ENCODE measurements around the gene NYNRIN. TPM values are rescaled to one million over a fixed set of nuclear protein-coding genes. Genes with fewer than 3 reads are reported as not detected.

The NYNRIN gene
- total and polyA plus RNA-seq, 2 donors = 13.5 to 35.4 TPM

DNA sequence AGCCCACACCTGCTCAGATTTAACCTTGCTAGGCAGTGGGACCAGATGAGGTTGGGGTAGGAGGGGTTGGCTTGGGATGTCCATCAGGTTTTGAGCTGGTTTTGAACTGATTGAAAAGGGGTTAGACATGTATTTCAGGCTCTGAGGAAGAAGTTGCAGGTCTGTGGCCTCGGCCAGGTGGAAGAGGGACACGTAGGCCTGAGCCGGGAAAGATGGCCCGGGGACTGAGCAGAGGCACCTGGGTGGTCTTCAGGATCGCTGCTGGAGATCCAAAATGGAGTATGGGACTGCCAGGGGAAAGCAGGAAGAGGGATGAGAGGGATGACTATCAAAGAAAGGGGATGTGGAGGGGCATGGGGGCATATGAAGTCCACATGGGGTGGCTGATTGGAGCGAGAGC is 7.6 kb downstream of the NYNRIN start:
- Histone ChIP-seq H3K36me3 (ENCODE audit: insufficient read depth) (no peaks in the 10 kb centered on the region), H3K4me1 (ENCODE audit: insufficient read depth) (no peaks in the 10 kb centered on the region), H3K4me3 (ENCODE audit: low read depth, low read length) (no peak overlapping the region), H3K27ac (ENCODE audit: low read depth) (no peak overlapping the region)
- WGBS = 89% methylated on average over 6 of the region's 6 CpGs
- no peak for DNase-seq (ENCODE audit: extremely low spot score)

DNA sequence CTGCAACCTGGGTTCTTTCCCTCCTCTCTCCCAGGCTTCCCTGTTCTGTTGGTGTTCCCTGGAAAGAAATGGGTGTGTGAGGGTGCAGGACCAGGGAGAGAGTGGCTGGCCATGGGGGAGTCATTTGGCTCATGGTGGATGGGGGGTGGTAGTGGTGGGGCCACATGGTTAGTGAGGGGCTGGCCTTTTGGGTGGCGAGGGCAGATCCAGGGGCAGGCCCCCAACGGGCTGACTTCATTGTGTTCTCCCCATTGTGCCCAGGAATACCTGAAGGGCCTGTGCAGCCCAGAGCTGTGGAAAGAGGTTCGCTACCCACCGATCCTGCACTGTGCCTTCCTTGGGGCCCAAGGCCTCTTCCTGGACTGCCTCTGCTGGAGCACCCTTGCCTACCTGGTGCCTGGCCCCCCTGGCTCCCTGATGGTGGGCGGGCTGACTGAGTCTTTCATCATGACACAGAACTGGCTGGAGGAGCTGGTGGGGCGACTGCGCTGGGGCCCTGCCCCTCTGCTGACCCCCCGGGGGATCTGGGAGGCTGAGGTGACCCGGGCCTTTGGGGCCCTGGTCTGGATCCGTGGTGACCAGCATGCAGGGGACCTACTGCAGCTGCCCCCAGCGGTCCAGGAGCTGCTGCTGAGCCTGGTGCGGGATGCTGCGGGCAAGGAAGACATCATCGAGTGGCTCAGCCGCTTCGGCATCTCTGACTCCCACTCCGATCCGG is 9.0 kb downstream of the NYNRIN start:
- DNase-seq (ENCODE audit: extremely low spot score) = no peak
- Histone ChIP-seq H3K4me3 (ENCODE audit: low read depth, low read length) (no peak overlapping the region), H3K36me3 (ENCODE audit: insufficient read depth) (no peaks in the 10 kb centered on the region), H3K27ac (ENCODE audit: low read depth) (no peak overlapping the region), H3K4me1 (ENCODE audit: insufficient read depth) (no peaks in the 10 kb centered on the region)
- 95% methylated on average over 18 of the region's 18 CpGs for WGBS

DNA sequence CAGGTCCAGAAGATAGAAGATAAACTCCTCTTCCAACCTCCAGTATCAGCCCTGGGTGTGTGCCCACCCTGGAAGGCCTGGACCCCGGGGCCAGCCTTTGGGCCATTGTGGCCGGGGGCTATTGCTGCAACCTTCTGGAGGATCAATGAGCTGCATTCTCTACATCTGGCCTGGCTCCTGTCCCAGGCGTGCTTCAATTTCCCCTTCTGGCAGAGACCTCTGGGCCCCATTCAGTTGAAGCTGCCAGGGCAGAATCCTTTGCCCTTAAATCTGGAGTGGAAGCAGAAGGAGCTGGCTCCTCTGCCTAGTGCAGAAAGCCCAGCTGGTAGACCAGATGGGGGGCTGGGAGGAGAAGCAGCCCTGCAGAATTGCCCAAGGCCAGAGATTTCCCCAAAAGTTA is 10.0 kb downstream of the NYNRIN start:
- no peak overlapping the region for H3K4me3 ChIP-seq (ENCODE audit: low read depth, low read length)
- H3K36me3 ChIP-seq (ENCODE audit: insufficient read depth) = no peaks in the 10 kb centered on the region
- H3K4me1 ChIP-seq (ENCODE audit: insufficient read depth) = no peaks in the 10 kb centered on the region
- DNase-seq (ENCODE audit: extremely low spot score) = no peak
- H3K27ac ChIP-seq (ENCODE audit: low read depth) = no peak overlapping the region
- WGBS = 60% methylated on average over 3 of the region's 3 CpGs

DNA sequence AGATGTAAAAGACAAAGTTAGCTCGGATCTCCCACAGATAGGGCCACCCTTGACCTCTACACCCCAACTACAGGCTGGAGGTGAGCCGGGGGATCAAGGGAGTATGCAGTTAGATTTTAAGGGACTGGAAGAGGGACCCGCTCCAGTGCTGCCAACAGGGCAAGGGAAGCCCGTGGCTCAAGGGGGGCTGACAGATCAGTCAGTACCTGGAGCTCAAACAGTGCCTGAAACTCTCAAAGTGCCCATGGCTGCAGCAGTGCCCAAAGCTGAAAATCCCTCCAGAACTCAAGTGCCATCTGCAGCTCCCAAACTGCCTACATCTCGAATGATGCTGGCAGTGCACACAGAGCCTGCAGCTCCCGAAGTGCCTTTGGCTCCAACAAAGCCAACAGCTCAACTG is 10.4 kb downstream of the NYNRIN start:
- H3K27ac ChIP-seq (ENCODE audit: low read depth) = no peak overlapping the region
- 85% methylated on average over 6 of the region's 6 CpGs for WGBS
- H3K36me3 ChIP-seq (ENCODE audit: insufficient read depth) = no peaks in the 10 kb centered on the region
- no peak overlapping the region for H3K4me3 ChIP-seq (ENCODE audit: low read depth, low read length)
- no peak for DNase-seq (ENCODE audit: extremely low spot score)
- H3K4me1 ChIP-seq (ENCODE audit: insufficient read depth) = no peaks in the 10 kb centered on the region

DNA sequence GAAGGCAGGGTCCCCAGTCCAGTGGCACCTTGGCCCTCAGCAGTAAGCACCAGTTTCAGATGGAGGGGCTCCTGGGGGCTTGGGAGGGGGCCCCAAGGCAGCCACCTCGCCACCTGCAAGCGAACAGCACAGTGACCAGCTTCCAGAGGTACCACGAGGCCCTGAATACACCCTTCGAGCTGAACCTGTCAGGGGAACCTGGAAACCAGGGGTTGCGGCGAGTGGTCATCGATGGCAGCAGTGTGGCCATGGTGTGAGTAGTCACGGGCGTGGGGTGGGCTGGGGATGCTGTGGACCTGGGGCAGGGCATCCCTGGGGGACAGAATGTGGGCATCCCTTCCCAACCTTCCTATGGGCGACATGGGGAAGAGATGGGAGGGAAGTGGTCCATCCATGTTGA is 11.2 kb downstream of the NYNRIN start:
- no peak overlapping the region for H3K27ac ChIP-seq (ENCODE audit: low read depth)
- no peak for DNase-seq (ENCODE audit: extremely low spot score)
- H3K4me1 ChIP-seq (ENCODE audit: insufficient read depth) = no peaks in the 10 kb centered on the region
- WGBS = 96% methylated on average over 10 of the region's 10 CpGs
- H3K36me3 ChIP-seq (ENCODE audit: insufficient read depth) = no peaks in the 10 kb centered on the region
- H3K4me3 ChIP-seq (ENCODE audit: low read depth, low read length) = no peak overlapping the region

DNA sequence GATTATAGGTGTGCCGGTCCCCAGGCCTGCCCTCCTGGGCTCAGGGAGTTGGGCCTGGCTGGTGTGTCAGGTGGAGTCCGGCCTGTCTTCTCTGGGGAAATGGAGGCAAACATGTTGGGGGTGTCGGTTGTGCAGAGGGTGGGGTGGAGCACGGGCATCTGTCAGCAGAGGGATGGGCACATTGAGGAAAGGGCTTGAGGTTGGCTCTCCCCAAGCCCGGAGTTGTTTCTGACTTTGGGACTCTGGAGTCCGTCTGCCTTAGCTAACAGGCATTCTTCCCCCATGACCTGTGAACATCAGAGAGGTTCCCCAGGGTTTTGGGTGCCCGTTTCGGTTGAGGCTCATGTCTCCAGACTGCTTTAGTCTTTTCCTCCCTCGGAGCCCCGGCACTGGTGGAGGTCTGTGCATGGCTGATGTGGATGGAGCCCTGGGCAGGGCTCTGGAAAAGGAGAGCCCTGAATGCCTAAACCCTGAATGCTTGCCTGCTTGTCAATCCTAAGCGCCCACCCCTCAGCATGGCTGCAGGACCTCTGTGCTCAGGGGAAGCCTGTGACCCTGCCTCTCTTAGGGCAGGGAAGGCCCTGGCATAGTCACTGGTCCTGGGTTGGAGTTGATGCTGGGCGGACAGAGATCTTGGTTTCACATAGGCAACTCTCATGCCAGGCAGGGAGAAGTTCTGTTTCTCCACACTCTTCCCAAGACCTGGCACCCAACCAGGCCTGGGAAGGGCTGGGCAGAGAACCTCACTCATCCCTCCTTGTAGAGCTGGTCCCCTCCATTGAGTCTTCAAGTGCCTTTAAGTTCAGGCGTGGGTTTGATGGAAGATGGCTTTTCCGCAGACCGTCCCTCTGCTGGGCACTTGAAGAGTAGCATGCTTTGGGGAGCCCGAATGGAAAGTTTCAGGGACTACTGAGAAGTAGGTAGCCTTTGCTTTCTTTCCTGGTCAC is 12.9 kb downstream of the NYNRIN start:
- Histone ChIP-seq H3K4me3 (ENCODE audit: low read depth, low read length) (no peak overlapping the region), H3K27ac (ENCODE audit: low read depth) (no peak overlapping the region), H3K36me3 (ENCODE audit: insufficient read depth) (no peaks in the 10 kb centered on the region), H3K4me1 (ENCODE audit: insufficient read depth) (no peaks in the 10 kb centered on the region)
- WGBS = 72% methylated on average over 16 of the region's 16 CpGs
- no peak for DNase-seq (ENCODE audit: extremely low spot score)

DNA sequence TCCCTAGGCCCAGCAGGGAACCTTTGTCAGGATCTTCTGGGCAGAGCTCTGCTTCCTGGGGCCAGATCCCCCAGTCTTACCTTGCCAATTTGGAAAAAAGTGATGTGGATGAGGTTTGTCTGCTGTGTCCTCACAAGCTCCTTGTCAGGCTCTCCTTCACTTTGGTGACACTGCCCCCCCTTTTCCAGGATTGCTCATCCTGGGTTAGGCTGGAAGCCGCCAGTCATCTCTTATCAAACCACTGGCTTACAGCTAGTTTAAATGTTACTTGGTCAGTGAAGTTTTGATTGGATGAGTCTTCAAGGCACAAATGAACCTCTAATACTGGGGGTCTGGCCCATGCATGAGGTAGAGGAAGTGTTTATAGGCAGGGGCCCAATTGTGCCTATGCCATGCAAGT is 15.3 kb downstream of the NYNRIN start:
- WGBS = 91% methylated on average over 1 of the region's 1 CpG
- Histone ChIP-seq H3K4me1 (ENCODE audit: insufficient read depth) (no peaks in the 10 kb centered on the region), H3K36me3 (ENCODE audit: insufficient read depth) (no peaks in the 10 kb centered on the region), H3K4me3 (ENCODE audit: low read depth, low read length) (no peak overlapping the region), H3K27ac (ENCODE audit: low read depth) (no peak overlapping the region)
- no peak for DNase-seq (ENCODE audit: extremely low spot score)

DNA sequence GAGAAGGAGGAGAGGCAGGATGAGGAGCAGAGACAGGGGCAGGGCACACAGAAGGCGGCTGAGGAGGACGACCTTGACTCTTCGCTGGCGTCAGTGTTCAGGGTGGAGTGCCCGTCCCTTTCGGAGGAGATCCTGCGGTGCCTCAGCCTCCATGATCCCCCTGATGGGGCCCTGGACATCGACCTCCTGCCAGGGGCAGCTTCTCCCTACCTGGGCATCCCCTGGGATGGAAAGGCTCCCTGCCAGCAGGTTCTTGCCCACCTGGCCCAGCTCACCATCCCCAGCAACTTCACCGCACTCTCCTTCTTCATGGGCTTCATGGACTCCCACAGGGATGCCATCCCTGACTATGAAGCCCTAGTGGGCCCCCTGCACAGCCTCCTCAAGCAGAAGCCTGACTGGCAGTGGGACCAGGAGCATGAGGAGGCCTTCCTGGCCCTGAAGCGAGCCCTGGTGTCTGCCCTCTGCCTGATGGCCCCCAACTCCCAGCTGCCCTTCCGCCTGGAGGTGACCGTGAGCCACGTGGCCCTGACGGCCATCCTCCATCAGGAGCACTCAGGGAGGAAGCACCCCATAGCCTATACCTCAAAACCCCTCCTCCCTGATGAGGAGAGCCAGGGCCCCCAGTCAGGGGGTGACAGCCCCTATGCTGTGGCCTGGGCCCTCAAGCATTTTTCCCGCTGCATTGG is 16.1 kb downstream of the NYNRIN start:
- 88% methylated on average over 15 of the region's 15 CpGs for WGBS
- H3K4me3 ChIP-seq (ENCODE audit: low read depth, low read length) = no peak overlapping the region
- H3K4me1 ChIP-seq (ENCODE audit: insufficient read depth) = no peaks in the 10 kb centered on the region
- no peak overlapping the region for H3K27ac ChIP-seq (ENCODE audit: low read depth)
- no peaks in the 10 kb centered on the region for H3K36me3 ChIP-seq (ENCODE audit: insufficient read depth)
- no peak for DNase-seq (ENCODE audit: extremely low spot score)

DNA sequence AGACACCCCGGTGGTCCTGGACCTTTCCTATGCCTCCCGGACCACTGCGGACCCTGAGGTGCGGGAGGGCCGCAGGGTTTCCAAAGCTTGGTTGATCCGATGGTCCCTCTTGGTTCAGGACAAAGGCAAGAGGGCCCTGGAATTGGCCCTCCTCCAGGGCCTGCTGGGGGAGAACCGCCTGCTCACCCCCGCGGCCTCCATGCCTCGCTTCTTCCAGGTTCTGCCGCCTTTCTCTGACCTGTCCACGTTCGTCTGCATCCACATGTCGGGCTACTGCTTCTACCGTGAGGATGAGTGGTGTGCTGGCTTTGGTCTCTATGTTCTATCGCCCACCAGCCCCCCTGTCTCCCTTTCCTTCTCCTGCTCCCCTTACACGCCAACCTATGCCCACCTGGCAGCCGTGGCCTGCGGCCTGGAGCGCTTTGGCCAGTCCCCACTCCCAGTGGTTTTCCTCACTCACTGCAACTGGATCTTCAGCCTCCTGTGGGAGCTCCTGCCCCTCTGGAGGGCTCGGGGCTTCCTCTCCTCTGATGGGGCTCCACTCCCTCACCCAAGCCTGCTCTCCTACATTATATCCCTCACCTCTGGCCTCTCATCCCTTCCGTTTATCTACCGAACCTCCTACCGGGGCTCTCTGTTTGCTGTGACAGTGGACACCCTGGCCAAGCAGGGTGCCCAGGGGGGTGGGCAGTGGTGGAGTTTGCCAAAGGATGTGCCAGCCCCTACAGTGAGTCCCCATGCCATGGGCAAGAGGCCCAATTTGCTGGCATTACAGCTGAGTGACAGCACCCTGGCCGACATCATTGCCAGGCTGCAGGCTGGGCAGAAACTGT is 16.8 kb downstream of the NYNRIN start:
- H3K4me3 ChIP-seq (ENCODE audit: low read depth, low read length) = no peak overlapping the region
- no peaks in the 10 kb centered on the region for H3K4me1 ChIP-seq (ENCODE audit: insufficient read depth)
- H3K36me3 ChIP-seq (ENCODE audit: insufficient read depth) = no peaks in the 10 kb centered on the region
- WGBS = 85% methylated on average over 25 of the region's 25 CpGs
- no peak overlapping the region for H3K27ac ChIP-seq (ENCODE audit: low read depth)
- DNase-seq (ENCODE audit: extremely low spot score) = no peak

DNA sequence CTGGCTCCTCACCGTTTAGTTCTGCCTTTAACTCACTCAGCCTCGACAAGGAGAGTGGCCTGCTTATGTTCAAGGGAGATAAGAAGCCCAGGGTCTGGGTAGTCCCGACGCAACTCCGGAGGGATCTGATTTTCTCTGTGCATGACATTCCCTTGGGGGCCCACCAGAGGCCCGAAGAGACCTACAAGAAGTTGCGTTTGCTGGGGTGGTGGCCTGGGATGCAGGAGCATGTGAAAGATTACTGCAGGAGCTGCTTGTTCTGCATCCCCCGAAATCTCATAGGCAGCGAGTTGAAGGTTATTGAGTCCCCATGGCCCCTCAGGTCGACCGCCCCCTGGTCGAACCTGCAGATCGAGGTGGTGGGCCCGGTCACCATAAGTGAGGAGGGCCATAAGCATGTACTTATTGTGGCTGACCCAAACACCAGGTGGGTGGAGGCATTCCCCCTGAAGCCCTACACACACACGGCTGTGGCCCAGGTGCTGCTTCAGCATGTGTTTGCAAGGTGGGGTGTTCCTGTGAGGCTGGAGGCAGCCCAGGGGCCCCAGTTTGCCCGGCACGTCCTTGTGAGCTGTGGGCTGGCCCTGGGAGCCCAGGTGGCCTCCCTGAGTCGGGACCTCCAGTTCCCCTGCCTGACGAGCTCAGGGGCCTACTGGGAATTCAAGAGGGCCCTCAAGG is 17.6 kb downstream of the NYNRIN start:
- Histone ChIP-seq H3K4me3 (ENCODE audit: low read depth, low read length) (no peak overlapping the region), H3K27ac (ENCODE audit: low read depth) (no peak overlapping the region), H3K36me3 (ENCODE audit: insufficient read depth) (no peaks in the 10 kb centered on the region), H3K4me1 (ENCODE audit: insufficient read depth) (no peaks in the 10 kb centered on the region)
- WGBS = 69% methylated on average over 19 of the region's 19 CpGs
- no peak for DNase-seq (ENCODE audit: extremely low spot score)

DNA sequence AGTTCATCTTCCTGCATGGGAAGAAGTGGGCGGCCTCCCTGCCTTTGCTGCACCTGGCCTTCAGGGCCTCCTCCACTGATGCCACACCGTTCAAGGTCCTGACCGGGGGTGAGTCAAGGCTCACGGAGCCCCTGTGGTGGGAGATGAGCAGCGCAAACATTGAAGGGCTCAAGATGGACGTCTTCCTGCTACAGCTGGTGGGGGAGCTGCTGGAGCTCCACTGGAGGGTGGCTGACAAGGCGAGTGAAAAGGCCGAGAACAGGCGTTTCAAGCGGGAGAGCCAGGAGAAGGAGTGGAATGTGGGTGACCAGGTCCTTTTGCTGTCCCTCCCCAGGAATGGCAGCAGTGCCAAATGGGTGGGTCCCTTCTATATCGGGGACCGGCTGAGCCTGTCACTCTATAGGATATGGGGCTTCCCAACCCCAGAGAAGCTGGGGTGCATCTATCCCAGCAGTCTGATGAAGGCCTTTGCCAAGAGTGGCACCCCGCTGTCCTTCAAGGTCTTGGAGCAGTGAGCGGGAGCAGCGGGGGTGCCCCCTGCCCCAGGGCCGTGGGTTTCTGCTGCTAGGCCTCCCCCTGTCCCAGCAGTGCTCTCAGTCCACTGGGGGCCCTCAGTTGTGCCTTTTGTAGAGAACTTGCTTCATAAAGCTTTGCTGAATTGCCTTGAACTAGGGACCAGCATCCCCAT is 18.3 kb downstream of the NYNRIN start:
- no peaks in the 10 kb centered on the region for H3K36me3 ChIP-seq (ENCODE audit: insufficient read depth)
- H3K4me3 ChIP-seq (ENCODE audit: low read depth, low read length) = no peak overlapping the region
- 73% methylated on average over 16 of the region's 16 CpGs for WGBS
- DNase-seq (ENCODE audit: extremely low spot score) = no peak
- no peak overlapping the region for H3K27ac ChIP-seq (ENCODE audit: low read depth)
- H3K4me1 ChIP-seq (ENCODE audit: insufficient read depth) = no peaks in the 10 kb centered on the region

DNA sequence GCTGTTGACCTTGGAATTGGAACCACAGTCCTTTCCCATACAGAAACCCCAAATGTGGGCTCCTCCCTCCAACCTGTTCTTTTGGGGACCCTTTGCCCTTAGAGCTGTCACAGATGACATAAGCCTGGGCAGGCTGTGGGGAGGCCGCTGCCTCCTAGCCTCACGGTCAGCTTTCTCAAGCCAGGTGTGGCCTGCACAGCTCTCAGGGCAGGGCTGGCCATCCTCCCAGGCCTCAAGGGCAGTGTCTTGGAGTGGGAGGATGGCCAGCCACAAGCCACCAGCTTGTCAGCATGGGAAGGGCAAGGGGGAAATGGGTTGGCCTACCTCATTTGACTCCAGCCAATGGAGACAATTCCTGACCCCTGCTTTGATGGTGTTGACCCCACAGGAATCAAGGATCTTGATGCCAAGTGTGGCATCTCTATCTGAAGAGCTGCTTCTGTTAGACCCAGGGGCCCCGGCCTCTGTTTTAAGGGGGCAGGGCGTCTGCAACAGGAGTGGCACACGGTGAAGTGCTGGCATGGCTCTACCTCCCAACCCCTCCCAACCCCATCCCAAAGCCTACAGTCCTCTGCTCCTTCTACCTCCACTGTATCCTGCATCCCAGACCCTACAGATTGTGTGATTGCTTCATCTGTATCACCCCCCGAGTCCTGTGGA is 19.2 kb downstream of the NYNRIN start:
- H3K4me3 ChIP-seq (ENCODE audit: low read depth, low read length) = no peak overlapping the region
- no peaks in the 10 kb centered on the region for H3K4me1 ChIP-seq (ENCODE audit: insufficient read depth)
- no peaks in the 10 kb centered on the region for H3K36me3 ChIP-seq (ENCODE audit: insufficient read depth)
- WGBS = 70% methylated on average over 6 of the region's 6 CpGs
- no peak overlapping the region for H3K27ac ChIP-seq (ENCODE audit: low read depth)
- no peak for DNase-seq (ENCODE audit: extremely low spot score)
